ENCODE measurements around the gene GK. TPM values are rescaled to one million over a fixed set of nuclear protein-coding genes. Genes with fewer than 3 reads are reported as not detected.
"Not testable (repeated sequence)": the region's sequence is repeated elsewhere in the genome, so short reads cannot be mapped to it uniquely, and the experiment has no call there.

Gene GK
- total RNA-seq, result 4.3 and 6.9 TPM in 2 replicates

DNA sequence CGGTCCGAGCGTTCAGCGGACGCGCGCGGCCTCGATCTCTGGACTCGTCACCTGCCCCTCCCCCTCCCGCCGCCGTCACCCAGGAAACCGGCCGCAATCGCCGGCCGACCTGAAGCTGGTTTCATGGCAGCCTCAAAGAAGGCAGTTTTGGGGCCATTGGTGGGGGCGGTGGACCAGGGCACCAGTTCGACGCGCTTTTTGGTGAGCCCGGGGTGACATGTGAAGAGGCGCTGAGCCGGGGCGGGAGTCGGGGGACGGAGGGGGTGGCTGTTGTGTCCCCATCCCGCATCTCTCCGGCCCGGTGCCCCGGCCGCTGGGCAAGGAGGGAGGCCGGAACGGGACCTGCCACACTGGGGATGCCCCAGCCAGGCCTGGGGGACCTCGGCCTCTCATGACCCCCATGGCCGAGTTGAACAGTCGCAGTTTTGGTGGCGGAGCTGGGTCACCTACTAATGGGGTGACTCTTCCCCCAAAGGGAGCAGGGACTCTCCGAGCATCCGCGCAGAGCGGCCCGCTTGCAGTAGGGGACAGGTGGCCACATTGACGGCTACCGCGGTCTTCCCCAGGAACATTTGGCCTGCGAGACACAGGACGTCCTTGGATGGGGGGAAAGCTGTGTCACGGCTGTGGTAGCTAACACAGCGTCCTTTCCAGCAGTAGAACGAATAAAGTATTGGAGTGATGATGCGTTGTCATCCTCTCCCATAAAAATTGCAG is at the start of gene GK:
TSS of gene GK (plus strand) at position 9 of the 717 bp plus-strand sequence. CDS start at position 124, 115 bp downstream.
- no peak for DNase-seq (ENCODE audit: low read depth, low spot score)

- DNase-seq (ENCODE audit: low read depth, low spot score), result no peak
These were observed 46.1 kb upstream of the GK start for GRCh38 chrX:30607155-30607554.

DNA sequence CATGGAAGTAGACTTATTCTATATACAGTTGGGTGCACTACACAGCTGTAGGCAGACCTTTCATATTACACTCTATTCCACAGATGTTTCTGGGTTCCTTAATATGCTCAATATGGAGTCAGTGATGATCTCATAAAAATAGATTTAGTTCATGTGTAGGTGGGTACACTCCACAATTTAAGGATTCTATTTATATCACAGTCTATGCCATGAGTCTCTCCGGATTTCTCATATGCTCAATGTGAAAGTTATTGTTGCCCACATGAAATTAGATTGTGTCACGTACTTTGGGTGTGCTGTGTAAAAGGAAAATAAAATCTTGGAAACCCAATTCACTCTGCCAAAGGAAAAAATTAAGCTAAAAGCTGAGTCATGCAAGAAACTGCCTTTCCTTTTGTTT is 43.2 kb upstream of the GK start:
- no peak for DNase-seq (ENCODE audit: low read depth, low spot score)

DNA sequence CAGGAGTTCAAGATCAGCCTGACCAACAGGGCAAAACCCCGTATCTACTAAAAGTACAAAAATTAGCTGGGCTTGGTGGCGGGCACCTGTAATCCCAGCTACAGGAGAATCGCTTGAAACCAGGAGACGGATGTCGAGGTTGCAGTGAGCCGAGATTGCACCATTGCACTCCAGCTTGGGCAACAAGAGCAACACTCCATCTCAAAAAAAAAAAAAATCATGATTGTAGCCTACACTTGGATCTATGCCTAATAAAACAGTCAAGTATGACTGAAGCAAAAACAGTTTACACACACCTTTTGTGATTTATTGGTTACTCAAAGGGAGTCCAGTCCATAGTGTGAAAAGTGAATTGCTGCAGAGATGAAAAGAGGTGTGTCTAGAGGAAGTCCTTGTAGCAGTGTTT is 41.0 kb upstream of the GK start:
- DNase-seq (ENCODE audit: low read depth, low spot score), result no peak

GRCh38 chrX:30613721-30614120 is 39.5 kb upstream of the GK start:
- no peak for DNase-seq (ENCODE audit: low read depth, low spot score)

- no peak for DNase-seq (ENCODE audit: low read depth, low spot score)
These were observed 38.0 kb upstream of the GK start for GRCh38 chrX:30615229-30615628.

DNA sequence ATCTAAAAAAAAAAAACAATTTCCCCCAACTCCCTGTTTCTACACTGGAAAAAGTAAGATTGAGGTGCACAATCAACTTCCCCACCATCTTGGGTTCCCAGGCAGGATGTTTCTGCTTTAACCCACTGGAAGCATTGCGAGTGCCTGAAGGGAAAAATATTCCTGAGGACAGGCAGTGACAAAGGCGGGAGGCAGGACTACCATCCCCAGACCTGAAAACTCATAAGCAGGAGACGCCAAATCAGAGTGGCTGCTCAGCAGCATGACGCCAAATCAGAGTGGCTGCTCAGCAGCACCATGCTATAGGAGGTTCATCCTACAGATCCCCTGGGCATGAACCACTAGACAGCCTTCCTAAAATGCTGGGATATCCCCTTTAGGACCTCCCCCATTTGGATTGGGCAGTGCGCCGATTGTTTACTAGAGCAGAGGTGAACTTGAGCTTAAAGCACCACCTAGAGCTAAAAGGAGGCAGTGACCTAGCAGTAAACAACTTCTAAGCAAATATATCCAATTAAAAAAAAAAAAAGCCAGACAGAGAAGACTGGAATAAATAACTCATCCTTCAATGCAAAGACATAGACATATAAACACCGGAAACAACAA is 35.0 kb upstream of the GK start:
- DNase-seq (ENCODE audit: low read depth, low spot score), result no peak

GRCh38 chrX:30620125-30620524 is 33.1 kb upstream of the GK start:
- DNase-seq (ENCODE audit: low read depth, low spot score), result no peak

GRCh38 chrX:30620980-30621618 is 32.1 kb upstream of the GK start:
- DNase-seq (ENCODE audit: low read depth, low spot score), result no peak

- DNase-seq (ENCODE audit: low read depth, low spot score), result no peak
These were observed 30.9 kb upstream of the GK start for GRCh38 chrX:30622361-30622760.

DNA sequence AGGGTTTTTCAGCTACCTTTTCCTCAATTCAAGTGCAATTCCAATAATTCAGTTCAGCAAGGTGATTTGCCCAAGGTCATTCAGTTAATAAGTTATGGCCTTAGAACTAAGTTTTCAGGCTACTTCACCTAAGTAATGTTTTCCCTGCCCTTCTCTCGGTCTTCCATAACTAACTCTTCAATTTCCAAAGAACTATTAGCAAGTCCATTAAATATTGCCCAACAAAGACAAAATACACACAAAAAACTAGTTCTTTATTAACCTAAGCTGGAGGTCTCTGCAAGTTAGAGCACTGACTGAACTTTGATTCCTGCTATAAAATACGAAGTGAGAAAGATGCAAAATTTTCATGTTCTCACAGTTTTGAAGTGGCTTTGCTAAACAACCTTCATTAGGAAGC is 26.8 kb upstream of the GK start:
- no peak for DNase-seq (ENCODE audit: low read depth, low spot score)

- DNase-seq (ENCODE audit: low read depth, low spot score), result no peak
These were observed 25.2 kb upstream of the GK start for GRCh38 chrX:30627818-30628652.

DNA sequence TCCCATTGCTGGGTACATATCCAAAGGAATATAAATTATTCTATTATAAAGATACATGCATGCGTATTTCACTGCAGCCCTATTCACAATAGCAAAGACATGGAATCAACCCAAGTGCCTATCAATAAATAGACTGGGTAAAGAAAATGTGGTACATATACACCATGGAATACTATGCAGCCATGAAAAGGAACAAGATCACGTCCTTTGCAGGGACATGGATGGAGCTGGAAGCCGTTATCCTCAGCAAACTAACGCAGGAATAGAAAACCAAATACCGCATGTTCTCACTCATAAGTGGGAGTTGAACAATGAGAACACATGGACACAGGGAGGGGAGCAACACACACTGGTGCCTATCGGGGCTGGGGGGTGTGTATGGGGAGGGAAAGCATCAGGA is 19.2 kb upstream of the GK start:
- not testable (repeated sequence) for DNase-seq (ENCODE audit: low read depth, low spot score)

DNA sequence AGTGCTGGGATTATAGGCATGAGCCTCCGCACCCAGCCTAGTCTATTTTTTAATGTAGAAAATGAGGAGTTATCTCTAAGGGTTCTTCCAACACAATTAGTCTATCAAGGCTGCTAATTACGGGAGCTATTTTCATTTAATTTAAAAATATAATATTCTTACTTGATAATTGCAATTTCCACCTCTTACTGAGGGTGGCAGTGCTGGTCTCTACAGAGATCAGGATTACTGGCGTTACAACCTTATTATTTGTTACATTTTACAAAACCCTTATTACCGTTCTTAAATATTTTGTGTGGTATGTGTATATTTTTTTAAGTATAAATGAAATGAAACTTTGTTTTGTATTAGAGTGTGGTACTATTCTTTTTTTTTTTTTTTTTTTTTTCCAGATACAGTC is 17.6 kb upstream of the GK start:
- DNase-seq (ENCODE audit: low read depth, low spot score), result no peak

DNA sequence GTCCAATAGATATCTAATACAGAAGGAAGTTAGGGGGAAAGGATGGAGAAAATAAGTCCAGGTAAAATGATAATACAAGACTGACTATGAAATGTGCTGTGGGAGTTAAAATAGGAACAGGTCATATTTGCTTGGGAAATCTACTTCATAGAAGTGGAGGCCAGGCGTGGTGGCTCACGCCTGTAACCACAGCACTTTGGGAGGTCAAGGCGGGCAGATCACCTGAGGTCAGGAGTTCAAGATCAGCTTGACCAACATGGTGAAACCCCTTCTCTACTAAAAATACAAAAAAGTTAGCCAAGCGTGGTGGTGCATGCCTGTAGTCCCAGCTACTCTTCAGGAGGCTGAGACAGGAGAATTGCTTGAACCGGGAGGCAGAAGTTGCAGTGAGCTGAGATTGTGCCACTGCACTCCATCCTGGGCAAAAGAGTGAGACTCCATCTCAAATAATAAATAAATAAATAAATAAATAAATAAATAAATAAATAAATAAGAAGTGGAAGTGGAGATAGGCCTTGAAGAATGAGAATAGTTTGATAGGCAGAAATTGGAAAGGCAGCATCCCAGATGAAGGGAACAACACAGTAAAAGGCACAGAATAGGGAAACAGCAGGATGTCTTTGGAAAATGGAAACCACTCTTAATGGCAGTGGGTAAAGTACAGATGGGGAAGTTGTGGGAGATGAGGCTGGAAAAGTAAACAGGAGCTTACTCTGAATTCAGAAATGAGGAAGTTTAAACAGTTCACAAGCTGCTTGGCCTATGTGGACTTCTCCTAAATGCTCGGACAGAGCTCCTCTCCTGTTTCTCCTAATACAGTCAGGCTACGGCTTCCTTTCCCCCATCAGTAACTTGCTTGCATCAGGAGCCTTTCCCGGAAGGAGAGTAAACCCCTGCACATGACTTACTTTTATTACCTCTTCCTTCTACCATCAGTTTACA is 15.1 kb upstream of the GK start:
- DNase-seq (ENCODE audit: low read depth, low spot score), result no peak

DNA sequence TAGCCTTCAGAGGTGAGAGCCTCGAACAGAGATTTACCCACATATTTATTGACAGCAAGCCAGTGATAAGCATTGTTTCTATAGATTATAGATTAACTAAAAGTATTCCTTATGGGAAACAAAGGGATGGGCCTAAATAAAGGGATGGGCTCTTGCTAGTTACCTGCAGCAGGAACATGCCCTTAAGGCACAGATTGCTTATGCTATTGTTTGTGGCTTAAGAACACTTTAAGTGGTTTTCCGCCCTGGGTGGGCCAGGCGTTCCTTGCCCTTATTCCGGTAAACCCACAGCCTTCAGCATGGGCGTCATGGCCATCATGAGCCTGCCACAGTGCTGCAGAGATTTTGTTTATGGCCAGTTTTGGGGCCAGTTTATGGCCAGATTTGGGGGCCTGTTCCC is 13.5 kb upstream of the GK start:
- DNase-seq (ENCODE audit: low read depth, low spot score), result not testable (repeated sequence)

DNA sequence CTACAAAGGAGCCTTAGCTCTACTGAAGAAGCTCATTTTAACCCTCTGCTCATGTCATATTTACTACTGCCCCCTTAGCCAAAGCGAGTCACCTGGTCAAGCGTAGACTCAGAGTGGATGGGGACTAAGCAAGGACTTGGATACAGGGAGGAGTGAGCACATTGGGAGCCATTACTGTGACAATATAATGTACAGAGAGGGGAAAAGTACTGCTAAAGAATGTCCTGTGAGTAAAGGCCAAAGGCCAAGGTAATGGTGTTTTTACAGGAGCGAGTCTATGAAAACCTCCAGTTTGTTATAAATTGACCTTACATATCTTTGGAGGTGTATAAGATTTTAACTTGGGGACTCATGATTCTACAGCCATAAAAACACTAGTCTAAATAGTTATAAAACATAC is 10.6 kb upstream of the GK start:
- DNase-seq (ENCODE audit: low read depth, low spot score), result no peak

GRCh38 chrX:30643313-30643821 is 9.9 kb upstream of the GK start:
- no peak for DNase-seq (ENCODE audit: low read depth, low spot score)

- DNase-seq (ENCODE audit: low read depth, low spot score), result no peak
These were observed 3.4 kb upstream of the GK start for GRCh38 chrX:30649859-30650258.

GRCh38 chrX:30652527-30653414 is 452 bp upstream of the GK start:
- peak; percentile 62 for DNase-seq (ENCODE audit: low read depth, low spot score)

All from pulmonary artery endothelial cell (primary cell).